HG02852 (cell line): ENCODE results near the gene RMRP.
"Not testable (repeated sequence)": the region's sequence is repeated elsewhere in the genome, so short reads cannot be mapped to it uniquely, and the experiment has no call there.

Source experiments
- ATAC-seq: cut with Tn5 transposase; IDR thresholded peaks from one replicate; pipeline ENCODE4 v1.9.1; 2021; ENCODE audit warnings: mild to moderate bottlenecking, moderate library complexity; ENCODE audit not compliant: unreplicated experiment

Gene RMRP

DNA sequence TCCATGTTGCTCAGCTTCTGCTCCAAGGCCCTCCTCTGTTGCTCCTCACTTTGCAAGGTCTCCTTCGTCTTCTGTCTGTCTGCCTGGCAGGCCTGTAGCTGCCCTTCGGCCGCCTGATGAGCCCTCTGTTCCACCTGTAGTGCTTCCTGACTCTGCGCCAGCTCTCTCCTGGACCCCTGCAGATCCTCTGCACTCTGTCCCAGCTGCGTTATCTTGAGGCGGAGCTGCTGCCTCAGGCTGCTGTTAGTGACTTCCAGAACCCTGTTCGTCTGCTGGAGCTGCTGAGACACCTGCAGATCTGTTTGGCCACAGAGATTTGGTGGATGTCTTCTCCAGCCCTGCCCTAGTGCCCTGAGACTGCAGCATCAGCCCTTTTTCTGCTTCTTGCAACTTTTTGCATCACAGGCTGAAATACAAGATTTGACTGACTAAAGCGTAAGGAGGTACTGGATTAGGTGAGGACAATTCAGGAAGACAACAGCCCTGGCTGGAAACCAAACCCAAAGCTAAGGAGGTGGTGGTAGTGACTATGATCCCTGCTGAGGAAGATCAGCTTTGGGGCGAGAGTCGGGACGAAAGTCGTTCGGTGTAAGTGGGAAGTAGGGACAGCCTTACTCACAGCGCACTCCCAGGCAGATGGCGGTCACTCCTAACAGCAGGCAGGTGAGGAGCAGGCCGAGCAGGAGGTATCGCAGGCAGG lies 41.7 kb downstream of the RMRP start:
- ATAC-seq: no peak

DNA sequence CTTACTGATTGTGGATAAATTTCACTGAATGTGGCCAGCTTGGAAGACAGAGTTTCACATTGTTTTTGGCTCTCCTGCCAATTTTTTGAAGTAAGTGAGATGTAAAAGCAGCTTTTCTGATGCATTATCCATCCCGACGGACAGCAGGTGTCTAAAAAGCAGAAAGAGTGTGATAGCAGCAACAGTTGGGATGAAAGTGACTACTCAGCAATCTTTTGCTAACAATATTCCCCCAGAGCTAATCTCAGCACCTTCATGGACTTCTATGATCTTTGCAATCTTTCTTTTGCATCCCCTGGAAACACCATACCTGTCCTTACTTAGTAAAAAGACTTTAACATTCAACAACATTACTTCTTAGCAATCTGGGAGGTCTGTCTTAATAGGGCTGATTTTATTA lies 45.0 kb downstream of the RMRP start:
- no peak for ATAC-seq

DNA sequence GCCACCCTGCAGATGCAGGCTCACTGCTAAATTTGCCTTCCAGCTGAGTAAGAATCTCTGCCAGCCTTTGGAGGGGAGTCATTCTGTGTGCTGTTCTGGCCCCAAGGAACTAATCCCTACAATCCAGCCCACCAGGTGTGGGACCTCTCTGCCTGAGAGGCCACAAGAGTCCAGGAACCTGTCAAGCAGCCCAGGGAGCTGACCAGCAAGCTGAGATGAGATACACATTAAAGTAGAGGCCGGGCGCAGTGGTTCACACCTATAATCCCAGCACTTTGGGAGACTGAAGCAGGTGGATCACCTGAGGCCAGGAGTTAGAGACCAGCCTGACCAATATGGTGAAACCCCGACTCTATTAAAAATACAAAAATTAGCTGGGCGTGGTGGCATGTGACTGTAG lies 45.8 kb downstream of the RMRP start:
- not testable (repeated sequence) for ATAC-seq

DNA sequence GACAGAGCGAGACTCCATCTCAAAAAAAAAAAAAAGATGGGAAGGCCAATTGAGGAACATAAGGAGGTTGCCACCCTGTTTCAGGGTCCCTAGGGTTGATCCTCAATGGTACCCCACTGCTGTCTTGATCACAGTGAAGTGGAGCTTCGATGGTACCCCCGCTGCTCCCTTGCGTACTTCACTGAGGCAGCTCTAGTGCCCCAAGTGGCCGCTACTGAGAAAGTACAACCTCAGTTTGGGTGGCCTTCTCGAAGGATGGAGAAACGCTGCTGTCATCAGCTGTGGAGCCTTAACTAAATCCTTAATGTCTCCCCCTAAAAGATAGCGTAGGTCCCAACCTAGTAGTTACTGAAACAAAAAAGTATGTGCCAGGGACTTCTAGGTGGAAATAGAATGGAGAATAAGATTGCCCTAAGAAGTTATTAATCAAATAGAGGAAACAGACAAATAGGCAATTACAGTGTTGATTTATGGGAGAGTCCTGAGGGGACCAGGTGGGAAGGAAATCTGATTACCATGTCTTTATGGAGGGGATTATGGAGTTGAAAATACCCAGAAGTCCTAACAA lies 46.5 kb downstream of the RMRP start:
- no peak for ATAC-seq

DNA sequence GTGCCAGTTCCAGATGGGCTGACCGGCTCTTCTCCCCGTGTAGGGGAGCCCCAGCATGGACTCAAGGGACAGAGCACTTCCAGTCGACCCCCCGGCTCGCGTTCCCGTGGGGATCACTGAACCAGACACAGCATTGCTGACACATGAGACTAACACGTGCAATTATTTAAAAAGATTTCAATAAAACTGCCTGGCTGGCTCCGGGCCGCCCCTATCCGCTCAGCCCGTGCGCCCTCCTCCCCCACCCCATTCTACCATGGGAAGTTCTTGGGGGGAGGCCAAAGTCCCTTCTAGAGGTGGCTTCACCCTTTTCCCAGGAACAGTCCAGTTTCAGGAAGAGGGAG lies 48.0 kb downstream of the RMRP start:
- ATAC-seq: no peak

GRCh38 chr9:35609001-35609819 lies 48.6 kb downstream of the RMRP start:
- ATAC-seq: no peak

DNA sequence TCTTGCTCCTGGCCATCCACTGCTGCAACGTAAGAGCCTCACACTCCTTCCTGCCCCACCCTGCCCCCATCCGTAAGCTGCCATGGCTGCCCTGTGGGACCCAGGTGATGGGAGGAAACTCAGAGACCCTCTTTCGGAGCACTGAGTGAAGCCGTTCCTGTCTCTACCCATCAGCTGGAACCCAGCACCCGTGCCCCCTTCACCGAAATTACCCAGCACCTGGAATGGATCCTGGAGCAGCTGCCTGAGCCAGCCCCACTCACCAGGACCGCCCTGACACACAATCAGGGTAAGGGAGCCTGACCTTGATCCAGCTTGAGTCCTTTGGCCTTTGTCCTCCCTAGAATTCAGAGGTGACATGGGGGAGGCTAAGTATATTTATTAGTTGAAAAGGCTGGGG lies 49.6 kb downstream of the RMRP start:
- ATAC-seq: no peak
